C4-2B (cell line): ENCODE data around the gene SPATS2L.

Experiments used
- ZFX ChIP-seq: fragments of 450-650 bp; IDR thresholded peaks from 2 replicates; pipeline ENCODE4 v1.6.1; 2017
- TF ChIP-seq, protein P1 (sequence below): fragments of 450-650 bp; conservative IDR thresholded peaks from 2 replicates; pipeline ENCODE4 v1.5.1; 2017; ENCODE audit warnings: mild to moderate bottlenecking

DNA sequence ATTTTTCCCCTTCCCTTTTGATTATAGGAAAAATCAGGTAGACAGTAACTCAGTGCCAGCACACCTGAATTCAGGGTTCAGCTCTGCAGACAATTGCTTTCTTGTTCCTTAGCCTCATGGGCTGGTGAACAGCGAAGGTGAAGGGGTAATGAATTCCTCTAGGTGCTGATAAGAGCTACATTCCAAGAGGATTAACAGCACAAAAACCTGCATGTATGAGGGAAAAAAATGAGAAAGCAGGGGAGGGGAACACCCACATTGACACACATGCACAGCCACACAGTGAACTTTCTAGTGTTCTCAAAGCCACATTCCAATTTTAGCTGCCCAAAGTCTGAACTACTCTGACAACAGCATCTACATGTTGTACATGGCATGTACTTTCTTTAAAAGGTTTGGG lies 46.1 kb downstream of the SPATS2L start:
- TF ChIP-seq, protein P1, sequence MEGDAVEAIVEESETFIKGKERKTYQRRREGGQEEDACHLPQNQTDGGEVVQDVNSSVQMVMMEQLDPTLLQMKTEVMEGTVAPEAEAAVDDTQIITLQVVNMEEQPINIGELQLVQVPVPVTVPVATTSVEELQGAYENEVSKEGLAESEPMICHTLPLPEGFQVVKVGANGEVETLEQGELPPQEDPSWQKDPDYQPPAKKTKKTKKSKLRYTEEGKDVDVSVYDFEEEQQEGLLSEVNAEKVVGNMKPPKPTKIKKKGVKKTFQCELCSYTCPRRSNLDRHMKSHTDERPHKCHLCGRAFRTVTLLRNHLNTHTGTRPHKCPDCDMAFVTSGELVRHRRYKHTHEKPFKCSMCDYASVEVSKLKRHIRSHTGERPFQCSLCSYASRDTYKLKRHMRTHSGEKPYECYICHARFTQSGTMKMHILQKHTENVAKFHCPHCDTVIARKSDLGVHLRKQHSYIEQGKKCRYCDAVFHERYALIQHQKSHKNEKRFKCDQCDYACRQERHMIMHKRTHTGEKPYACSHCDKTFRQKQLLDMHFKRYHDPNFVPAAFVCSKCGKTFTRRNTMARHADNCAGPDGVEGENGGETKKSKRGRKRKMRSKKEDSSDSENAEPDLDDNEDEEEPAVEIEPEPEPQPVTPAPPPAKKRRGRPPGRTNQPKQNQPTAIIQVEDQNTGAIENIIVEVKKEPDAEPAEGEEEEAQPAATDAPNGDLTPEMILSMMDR, result no peak
- no peak for TF ChIP-seq ZFX
